ENCODE results near the gene MYH9.

DNA sequence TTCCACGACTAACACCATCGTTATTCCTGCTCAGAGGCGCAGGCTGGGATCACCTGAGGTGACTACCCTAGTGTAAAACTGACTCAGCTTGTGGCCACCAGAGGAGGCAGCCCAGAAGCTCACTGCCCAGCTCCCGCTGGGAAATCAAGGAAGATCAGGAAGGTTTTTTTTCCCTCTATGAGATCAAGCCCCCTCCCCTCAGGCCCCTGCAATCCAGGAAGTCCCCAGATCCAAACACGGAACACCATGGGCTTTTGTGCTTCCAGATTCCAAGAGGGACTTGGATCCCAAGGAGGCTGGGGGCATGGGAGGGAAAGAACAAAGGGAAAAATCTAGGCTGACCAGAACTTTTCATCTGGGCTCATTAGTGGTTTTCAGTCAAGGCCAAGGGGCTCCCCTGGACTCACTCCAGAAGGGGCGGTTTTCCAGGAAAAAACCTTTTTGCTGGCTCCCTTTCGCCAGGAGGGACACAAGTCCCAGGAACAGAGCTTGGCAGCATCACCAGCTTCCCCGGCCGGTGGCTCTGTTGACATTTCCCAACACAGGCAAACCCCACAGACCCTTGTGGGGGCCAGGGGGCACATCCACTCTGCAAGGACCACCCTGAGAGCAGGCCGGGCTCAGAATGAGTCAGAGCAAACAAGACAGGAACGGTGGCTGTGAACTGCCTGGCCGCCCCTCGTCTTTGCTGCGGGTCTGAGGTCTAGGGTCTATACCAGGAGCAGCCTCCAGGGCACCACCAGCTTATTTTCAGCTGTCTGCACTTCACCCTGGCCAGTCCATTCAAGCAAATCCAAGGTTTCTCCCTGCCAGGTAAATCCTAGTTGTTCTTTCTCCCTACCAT is 36.8 kb downstream of the MYH9 start:
- TF ChIP-seq CTCF (IDR thresholded peaks at IDR 0.05; ENCODE audit: low read length): no peak
- TF ChIP-seq EZH2 (IDR thresholded peaks at IDR 0.05; ENCODE audit: borderline replicate concordance, low read length): no peak

All from OCI-LY1 (cell line).